HG03520 (cell line): Measurements from ENCODE around the gene CYB5B.

Source experiments
- ATAC-seq: cut with Tn5 transposase; IDR thresholded peaks from one replicate; pipeline ENCODE4 v1.9.1; 2021; ENCODE audit warnings: mild to moderate bottlenecking, moderate library complexity; ENCODE audit not compliant: unreplicated experiment

CYB5B gene

GRCh38 chr16:69513180-69513966 is 89.0 kb downstream of the CYB5B start:
- ATAC-seq: no peak

- ATAC-seq: no peak
These were observed 89.9 kb downstream of the CYB5B start for GRCh38 chr16:69514356-69514755.
